Transverse colon (tissue), 4 donors: ENCODE results near the gene PPP6C. TPM values are rescaled to one million over a fixed set of nuclear protein-coding genes. Genes with fewer than 3 reads are reported as not detected.
"Not testable (repeated sequence)": the region's sequence is repeated elsewhere in the genome, so short reads cannot be mapped to it uniquely, and the experiment has no call there.

Experiments
- DNase-seq: peaks from one replicate; pipeline ENCODE4 v3.0.0-alpha.2; 2019
- H3K27ac ChIP-seq, 4 donors: fragments of 200-600 bp; sonication (generic); 2 replicates each; pipeline ENCODE4 v1.5.1; 2016 to 2018; ENCODE audit warnings: inconsistent platforms in 4 of 4
- H3K27me3 ChIP-seq: fragments of 200-600 bp; sonication (generic); 2 replicates; pipeline ENCODE4 v1.5.1; 2017; ENCODE audit warnings: inconsistent platforms
- H3K36me3 ChIP-seq, 4 donors: fragments of 200-600 bp; sonication (generic); 2 replicates each; pipeline ENCODE4 v1.5.1; 2017 to 2019; ENCODE audit warnings: inconsistent platforms in 4 of 4
- H3K4me1 ChIP-seq, 4 donors: fragments of 200-600 bp; sonication (generic); 2 replicates each; pipeline ENCODE4 v1.5.1; 2017 to 2020; ENCODE audit warnings: inconsistent platforms in 4 of 4
- H3K4me3 ChIP-seq, 4 donors: fragments of 200-600 bp; sonication (generic); 1 replicate in 1 of 4; 2 replicates in 3 of 4; pipeline versions ENCODE4 v1.5.1 to v1.6.1; 2017 to 2019; ENCODE audit warnings: inconsistent platforms in 4 of 4
- H3K9me3 ChIP-seq, 2 donors: fragments of 200-600 bp; sonication (generic); 2 replicates each; pipeline ENCODE4 v1.5.1; 2017 to 2019; ENCODE audit warnings: inconsistent platforms in 2 of 2
- CTCF ChIP-seq, 5 experiments: fragments of 200-600 bp in 3 of 5; fragments of 450-650 bp in 2 of 5; sonication (generic) in 3 of 5; IDR thresholded peaks; 1 replicate in 2 of 5; 2 replicates in 3 of 5; pipeline ENCODE4 v1.5.1; 2016 to 2017; ENCODE audit warnings: antibody characterized with exemption in 5 of 5, inconsistent platforms in 3 of 5, mild to moderate bottlenecking in 2 of 5, moderate library complexity in 1 of 5
- EP300 ChIP-seq: sonication (generic); formaldehyde crosslinking; IDR thresholded peaks from one replicate; pipeline ENCODE4 v1.6.1; 2017; ENCODE audit warnings: antibody characterized with exemption, low read depth
- POLR2A ChIP-seq: fragments of 450-650 bp; IDR thresholded peaks from one replicate; pipeline ENCODE4 v1.6.1; 2016; ENCODE audit warnings: antibody characterized with exemption, mild to moderate bottlenecking, moderate library complexity
- POLR2AphosphoS5 ChIP-seq, 3 donors: sonication (generic); formaldehyde crosslinking; IDR thresholded peaks; one replicate each; pipeline ENCODE4 v1.6.1; 2016; ENCODE audit warnings: antibody characterized with exemption in 3 of 3
- WGBS, 2 donors: methylation state at CpG; one replicate each; pipeline ENCODE4 v1.1.5; 2018; ENCODE audit warnings: low coverage in 1 of 2; 5-methylcytosine and 5-hydroxymethylcytosine counted together
- in situ Hi-C, 4 donors: fragments of 200-750 bp; cut with MboI; loops; one replicate each; pipeline versions ENCODE4 v1.15.0 to v1.15.1; 2017; ENCODE audit warnings: low sequenced_read_pairs in 3 of 4, low pct_ligation_motif_present in 1 of 4, low pct_unique_long_range_greater_than_20kb in 1 of 4
- intact Hi-C: fragments of 100-400 bp; cut with DNase I; formaldehyde crosslinking; loops from one replicate; pipeline ENCODE4 v1.15.1; 2023; ENCODE audit warnings: low total_unique reads
- total RNA-seq, 4 donors: library from RNA; depleted of rRNA; stranded (reverse); fragments of >200 nt; gene quantifications; one replicate each; pipeline ENCODE4 v1.1.0, GENCODE V29; 2016

The PPP6C gene
- total RNA-seq, 4 donors from 2014 or later, result 15.1 to 34.7 (median 29.9) TPM

GRCh38 chr9:125125523-125125922 is 64.1 kb downstream of the PPP6C start:
- WGBS, 2 donors, result 80 to 83% methylated on average over 5 to 7 of the region's 7 CpGs
- Histone ChIP-seq H3K9me3 (no peaks in the 10 kb centered on the region), H3K4me3 (no peak overlapping the region), H3K27me3 (no peaks in the 10 kb centered on the region), H3K27ac (peak overlapping the region; percentile 36 to 61 (median 46)), H3K36me3 (no peaks in the 10 kb centered on the region), H3K4me1 (peaks cover 0 to 22% (median 0%) of the 10 kb centered on the region in 4 donors)
- DNase-seq, result no peak
- in situ Hi-C loops, result loop anchor here in 3 of 4 donors (25.0 kb wide), 2 partner anchors 188 to 338 kb away; partner anchors contain the start of genes GOLGA1 (in 2 of the 3) and OLFML2A (in 2 of the 3)
- intact Hi-C loops, result no loop called here
- TF ChIP-seq POLR2AphosphoS5 (IDR thresholded peaks at IDR 0.05) (no peak), CTCF (IDR thresholded peaks at IDR 0.05) (no peak), EP300 (no peak), POLR2A (no peak)

GRCh38 chr9:125121146-125121545 is 68.5 kb downstream of the PPP6C start:
- no peak for DNase-seq
- 58 to 73% methylated on average over 2 of the region's 2 CpGs for WGBS, 2 donors
- Histone ChIP-seq H3K27me3 (no peaks in the 10 kb centered on the region), H3K9me3 (no peaks in the 10 kb centered on the region), H3K27ac (no peak overlapping the region), H3K36me3 (no peaks in the 10 kb centered on the region), H3K4me3 (no peak overlapping the region), H3K4me1 (peaks cover 0 to 14% (median 0%) of the 10 kb centered on the region in 4 donors)
- in situ Hi-C loops (no loop called here), intact Hi-C loops (no loop called here)
- TF ChIP-seq CTCF (IDR thresholded peaks at IDR 0.05) (no peak), POLR2A (no peak), POLR2AphosphoS5 (IDR thresholded peaks at IDR 0.05) (no peak), EP300 (no peak)

GRCh38 chr9:125119643-125120286 is 69.8 kb downstream of the PPP6C start:
- H3K36me3 ChIP-seq, result no peaks in the 10 kb centered on the region
- no peak overlapping the region for H3K27ac ChIP-seq
- no peaks in the 10 kb centered on the region for H3K9me3 ChIP-seq
- 61 to 70% methylated on average over 4 of the region's 4 CpGs for WGBS, 2 donors
- H3K27me3 ChIP-seq, result no peaks in the 10 kb centered on the region
- no peak for DNase-seq
- no peak overlapping the region for H3K4me3 ChIP-seq
- intact Hi-C loops, result no loop called here
- peaks cover 0 to 11% (median 0%) of the 10 kb centered on the region in 4 donors for H3K4me1 ChIP-seq
- in situ Hi-C loops, result no loop called here
- TF ChIP-seq EP300, result no peak
- TF ChIP-seq CTCF (IDR thresholded peaks at IDR 0.05), result no peak
- no peak for TF ChIP-seq POLR2AphosphoS5 (IDR thresholded peaks at IDR 0.05)
- no peak for TF ChIP-seq POLR2A

- H3K36me3 ChIP-seq, H3K27me3 ChIP-seq, intact Hi-C loops, in situ Hi-C loops, DNase-seq, H3K4me3 ChIP-seq, H3K9me3 ChIP-seq, H3K27ac ChIP-seq: not testable (repeated sequence)
- peaks cover 0 to 11% (median 0%) of the 10 kb centered on the region in 4 donors for H3K4me1 ChIP-seq
- WGBS, 2 donors, result 74% methylated on average over 2 of the region's 2 CpGs; no CpG with 5 or more reads in 1 of the 2 donors
Observed at GRCh38 chr9:125118696-125119095, 70.9 kb downstream of the PPP6C start.

- 97 to 100% methylated on average over 4 of the region's 4 CpGs for WGBS, 2 donors
Observed at GRCh38 chr9:125114503-125114902, 75.1 kb downstream of the PPP6C start.

More at GRCh38 chr9:125114503-125114902, 75.1 kb downstream of the PPP6C start:
- in situ Hi-C loops, H3K9me3 ChIP-seq, H3K4me3 ChIP-seq, H3K27me3 ChIP-seq, H3K4me1 ChIP-seq, DNase-seq, H3K36me3 ChIP-seq, intact Hi-C loops, H3K27ac ChIP-seq: not testable (repeated sequence)
